NCI-H526 treated with DMSO at 0.1 percent for 48 hours (cell line): Measurements from ENCODE around the gene WFIKKN1.
A peak's percentile ranks its signal among the peaks of the same experiment; 100 is the strongest.

Experiments
- DNase-seq: peaks from one replicate; lab custom pipeline; 2025; lab: John Stamatoyannopoulos, UW

The WFIKKN1 gene

GRCh38 chr16:674214-674881, 43.6 kb downstream of the WFIKKN1 start:
- no peak for DNase-seq

GRCh38 chr16:674968-675883, 44.4 kb downstream of the WFIKKN1 start, which contains the start of gene RHBDL1:
TSS of gene RHBDL1 (plus strand) at chr16:675671. CDS start at chr16:675791, 120 bp downstream.
- no peak for DNase-seq

DNA sequence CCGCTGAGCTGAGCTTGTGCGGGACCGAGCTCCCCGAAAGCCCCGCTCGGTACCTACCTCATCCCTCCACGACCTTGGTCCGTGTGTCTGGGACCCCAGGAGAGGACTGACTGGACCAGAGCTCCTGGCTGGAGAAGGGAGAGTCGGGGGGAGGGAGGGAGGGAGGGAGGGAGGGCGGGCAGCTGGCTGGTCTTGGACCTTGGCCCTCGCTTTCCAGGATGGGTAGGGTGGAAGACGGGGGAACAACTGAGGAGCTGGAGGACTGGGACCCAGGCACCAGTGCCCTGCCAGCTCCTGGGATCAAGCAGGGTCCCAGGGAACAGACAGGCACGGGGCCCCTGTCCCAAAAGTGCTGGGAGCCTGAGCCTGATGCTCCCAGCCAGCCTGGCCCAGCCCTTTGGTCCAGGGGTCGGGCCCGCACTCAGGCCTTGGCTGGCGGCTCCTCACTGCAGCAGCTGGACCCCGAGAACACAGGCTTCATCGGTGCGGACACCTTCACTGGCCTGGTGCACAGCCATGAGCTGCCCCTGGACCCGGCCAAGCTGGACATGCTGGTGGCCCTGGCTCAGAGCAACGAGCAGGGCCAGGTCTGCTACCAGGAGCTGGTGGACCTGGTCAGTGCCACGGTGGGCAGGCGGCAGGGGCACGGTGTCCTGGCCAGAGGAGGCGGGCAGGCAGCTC, 45.2 kb downstream of the WFIKKN1 start:
- DNase-seq, result no peak

DNA sequence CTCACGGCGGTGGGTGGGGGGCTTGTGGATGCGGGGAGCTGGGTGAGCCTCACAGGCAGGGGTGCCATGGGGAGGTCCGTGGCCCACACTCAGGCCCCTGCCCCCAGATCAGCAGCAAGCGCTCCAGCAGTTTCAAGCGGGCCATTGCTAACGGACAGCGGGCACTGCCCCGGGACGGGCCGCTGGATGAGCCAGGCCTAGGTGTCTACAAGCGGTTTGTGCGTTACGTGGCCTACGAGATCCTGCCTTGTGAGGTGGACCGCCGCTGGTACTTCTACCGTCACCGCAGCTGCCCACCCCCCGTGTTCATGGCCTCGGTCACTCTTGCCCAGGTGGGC, 45.7 kb downstream of the WFIKKN1 start:
- no peak for DNase-seq

DNA sequence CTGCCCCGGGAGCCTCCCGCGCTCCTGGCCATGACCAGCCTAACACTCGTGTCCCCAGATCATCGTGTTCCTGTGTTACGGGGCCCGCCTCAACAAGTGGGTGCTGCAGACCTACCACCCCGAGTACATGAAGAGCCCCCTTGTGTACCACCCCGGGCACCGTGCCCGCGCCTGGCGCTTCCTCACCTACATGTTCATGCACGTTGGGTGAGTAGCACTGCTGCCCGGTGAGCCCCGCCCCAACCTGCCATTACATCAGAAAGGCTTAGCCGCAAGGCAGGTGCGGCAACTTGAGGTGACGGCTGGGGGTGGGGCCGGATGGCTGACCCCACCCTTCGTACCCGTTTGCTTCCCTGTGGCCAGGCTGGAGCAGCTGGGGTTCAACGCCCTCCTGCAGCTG, 46.1 kb downstream of the WFIKKN1 start:
- no peak for DNase-seq

GRCh38 chr16:677316-678190, 46.8 kb downstream of the WFIKKN1 start:
- DNase-seq, result peak; percentile 58

DNA sequence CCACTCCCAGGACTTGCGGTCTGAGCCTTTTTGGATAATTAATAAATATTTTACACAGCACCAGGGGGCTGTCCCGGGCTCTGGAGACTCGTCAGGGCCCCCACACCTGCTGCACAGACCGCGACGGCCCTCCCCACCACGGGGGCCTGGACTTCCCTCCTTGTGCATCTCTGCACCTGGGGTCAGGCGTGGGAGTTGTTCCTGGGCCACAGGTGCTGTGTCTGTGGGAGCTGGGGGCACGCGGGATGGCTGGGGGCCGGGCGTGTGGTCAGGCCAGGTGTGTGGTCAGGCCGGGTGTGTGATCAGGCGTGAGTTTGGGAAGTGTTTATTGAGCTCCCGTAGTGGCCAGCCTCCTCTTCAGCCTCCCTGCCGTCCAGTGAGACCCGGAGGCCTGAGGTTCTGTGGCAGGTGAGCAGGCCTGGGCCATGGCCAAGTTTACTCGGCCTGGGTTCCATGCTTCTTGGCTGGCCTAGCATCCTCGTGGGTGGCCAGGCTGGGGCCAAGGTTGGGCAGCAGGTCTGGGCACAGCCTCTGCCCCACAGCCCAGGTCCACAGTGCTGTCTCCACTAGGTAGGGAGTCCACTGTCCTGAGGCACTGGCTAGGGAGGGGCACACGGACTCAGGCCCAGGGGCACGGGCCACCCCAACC, 47.5 kb downstream of the WFIKKN1 start:
- DNase-seq, result no peak

GRCh38 chr16:678858-679813, 48.4 kb downstream of the WFIKKN1 start:
- peak; percentile 60 for DNase-seq

GRCh38 chr16:679814-680624, 49.2 kb downstream of the WFIKKN1 start, which contains the start of gene STUB1:
TSS of gene STUB1 (plus strand) at chr16:680410. CDS start at chr16:680526, 116 bp downstream.
- DNase-seq, result peak; percentile 71

DNA sequence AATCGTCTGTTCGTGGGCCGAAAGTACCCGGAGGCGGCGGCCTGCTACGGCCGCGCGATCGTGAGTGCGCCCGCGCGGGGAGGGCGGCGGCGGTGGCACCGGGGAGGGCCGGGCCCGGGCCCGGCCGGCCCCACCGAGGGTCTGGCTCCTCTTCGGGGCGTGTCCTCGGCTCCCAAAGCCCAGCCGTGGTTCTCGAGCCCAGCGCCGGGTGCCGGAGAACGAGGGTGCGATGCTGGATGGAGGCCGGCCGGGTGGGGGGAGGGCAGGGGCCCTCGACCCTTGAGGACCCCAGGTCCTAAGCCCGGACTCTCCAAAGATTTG, 49.8 kb downstream of the WFIKKN1 start:
- DNase-seq, result no peak

DNA sequence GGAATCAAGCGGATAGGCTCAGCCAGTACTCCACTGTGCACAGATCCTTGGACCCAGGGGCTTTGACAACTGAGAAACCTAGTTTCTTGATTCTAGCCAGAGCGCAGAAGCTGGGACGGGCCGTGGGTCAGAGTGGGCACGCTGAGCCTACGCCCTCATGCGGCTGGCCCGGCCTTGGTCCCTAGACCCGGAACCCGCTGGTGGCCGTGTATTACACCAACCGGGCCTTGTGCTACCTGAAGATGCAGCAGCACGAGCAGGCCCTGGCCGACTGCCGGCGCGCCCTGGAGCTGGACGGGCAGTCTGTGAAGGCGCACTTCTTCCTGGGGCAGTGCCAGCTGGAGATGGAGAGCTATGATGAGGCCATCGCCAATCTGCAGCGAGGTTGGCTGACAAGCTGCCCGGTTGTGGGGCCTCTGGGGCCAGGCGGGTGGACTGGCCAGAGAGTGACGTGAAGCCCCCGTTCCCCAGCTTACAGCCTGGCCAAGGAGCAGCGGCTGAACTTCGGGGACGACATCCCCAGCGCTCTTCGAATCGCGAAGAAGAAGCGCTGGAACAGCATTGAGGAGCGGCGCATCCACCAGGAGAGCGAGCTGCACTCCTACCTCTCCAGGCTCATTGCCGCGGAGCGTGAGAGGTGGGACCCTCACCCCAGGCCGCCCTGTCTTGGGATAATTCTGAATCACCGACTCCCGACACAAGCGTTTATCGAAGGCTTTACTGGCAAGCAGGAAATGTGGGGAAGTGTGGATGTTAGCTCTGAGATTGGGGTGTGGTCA, 50.4 kb downstream of the WFIKKN1 start:
- no peak for DNase-seq

GRCh38 chr16:681746-682427, 51.1 kb downstream of the WFIKKN1 start:
- DNase-seq, result no peak

- DNase-seq, result no peak
These were observed 52.0 kb downstream of the WFIKKN1 start for GRCh38 chr16:682493-683395.

DNA sequence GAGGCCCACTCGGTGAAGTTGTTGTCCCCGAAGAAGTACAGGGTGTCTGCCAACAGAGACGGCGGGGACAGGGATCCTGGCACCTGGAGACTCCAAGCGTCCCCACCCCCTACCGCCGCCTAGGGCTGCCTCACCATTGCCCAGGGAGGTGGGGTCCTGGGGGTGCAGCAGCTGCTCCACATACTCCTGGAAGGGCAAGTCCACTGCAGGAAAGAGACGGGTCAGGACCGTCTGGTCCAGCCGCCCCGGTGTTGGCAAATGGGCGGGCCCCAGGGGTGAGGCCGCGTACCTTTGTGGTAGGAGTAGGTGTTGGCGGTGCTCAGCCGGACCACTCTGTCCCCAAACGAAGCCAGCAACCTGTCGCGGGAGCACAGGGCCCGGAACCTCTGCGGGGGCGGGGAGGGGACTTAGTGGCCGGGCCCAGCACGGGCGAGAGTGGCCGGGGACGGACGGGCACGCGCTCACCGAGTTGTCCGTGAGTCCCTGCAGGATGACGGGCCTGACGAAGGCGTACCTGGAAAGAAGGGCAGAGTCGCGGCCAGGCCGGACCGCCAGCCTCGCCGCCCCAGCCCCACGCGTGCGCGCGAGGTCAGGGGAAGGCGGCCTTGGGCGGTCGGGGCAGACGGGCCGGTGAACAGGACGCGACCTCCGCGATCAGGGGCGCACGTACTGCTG, 52.7 kb downstream of the WFIKKN1 start:
- DNase-seq, result no peak
